Right atrium auricular region (tissue), 2 donors: ENCODE measurements around the gene TPRX1. TPM values are rescaled to one million over a fixed set of nuclear protein-coding genes. Genes with fewer than 3 reads are reported as not detected.
"Not testable (repeated sequence)": the region's sequence is repeated elsewhere in the genome, so short reads cannot be mapped to it uniquely, and the experiment has no call there.

ENCODE experiments used
- DNase-seq: peaks from one replicate; pipeline ENCODE4 v3.0.0-alpha.2; 2019; ENCODE audit warnings: low spot score
- H3K27ac ChIP-seq, 2 donors: fragments of 200-600 bp; sonication (generic); 1 replicate in 1 of 2; 2 replicates in 1 of 2; pipeline ENCODE4 v1.5.1; 2016 to 2019
- H3K27me3 ChIP-seq, 2 donors: fragments of 200-600 bp; sonication (generic); one replicate each; pipeline versions ENCODE4 v1.5.1 to v1.6.0; 2017 to 2019
- H3K36me3 ChIP-seq: fragments of 200-600 bp; sonication (generic); one replicate; pipeline ENCODE4 v1.5.1; 2016
- H3K4me1 ChIP-seq, 2 donors: fragments of 200-600 bp; sonication (generic); one replicate each; pipeline versions ENCODE4 v1.5.1 to v1.6.0; 2017 to 2019
- H3K4me3 ChIP-seq, 2 donors: fragments of 200-600 bp; sonication (generic); 1 replicate in 1 of 2; 2 replicates in 1 of 2; pipeline ENCODE4 v1.5.1; 2017 to 2019; ENCODE audit warnings: mild to moderate bottlenecking in 1 of 2, moderate library complexity in 1 of 2
- H3K9me3 ChIP-seq, 2 donors: fragments of 200-600 bp; sonication (generic); one replicate each; pipeline ENCODE4 v1.5.1; 2019
- total RNA-seq, 2 donors: library from RNA; depleted of rRNA; stranded (reverse); fragments of >200 nt; gene quantifications; one replicate each; pipeline ENCODE4 v1.1.0, GENCODE V29; 2016
- TF ChIP-seq, protein P1 (sequence below), 2 donors: fragments of 200-600 bp; sonication (generic); IDR thresholded peaks; one replicate each; pipeline ENCODE4 v1.5.1; 2019; ENCODE audit warnings: antibody characterized with exemption in 2 of 2

TPRX1 gene
- not detected for total RNA-seq

DNA sequence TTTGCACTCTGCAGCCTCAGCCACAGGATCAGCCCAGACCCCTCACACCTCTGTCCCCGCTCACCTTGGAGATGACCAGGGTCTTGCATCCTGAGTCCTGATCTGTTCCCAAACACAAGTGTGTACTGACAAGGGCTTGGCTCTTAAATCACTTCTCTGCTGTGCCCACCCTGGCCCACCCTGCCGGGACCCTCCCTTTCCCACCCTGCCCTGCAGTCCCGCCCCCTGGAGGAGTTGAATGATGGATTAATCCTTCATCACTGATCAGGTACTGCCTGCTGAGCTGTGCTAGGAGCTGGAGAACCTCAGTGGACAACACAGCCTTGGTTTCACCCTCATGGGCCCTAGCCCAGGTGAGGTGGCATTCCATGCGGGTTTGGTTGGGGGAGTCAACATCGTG is at the start of gene TPRX1:
Gene TPRX1, minus strand, starts transcription at position 101 of the 400 bp plus-strand sequence. Its CDS starts 12 bp downstream, at position 89.
- DNase-seq, H3K4me3 ChIP-seq, H3K36me3 ChIP-seq, H3K27me3 ChIP-seq, H3K27ac ChIP-seq, H3K9me3 ChIP-seq, H3K4me1 ChIP-seq: not testable (repeated sequence)

GRCh38 chr19:47853003-47853402 is 48.7 kb upstream of the TPRX1 start:
- Histone ChIP-seq H3K27ac (no peak overlapping the region), H3K9me3 (no peaks in the 10 kb centered on the region), H3K36me3 (no peaks in the 10 kb centered on the region), H3K4me1 (peaks cover 0 to 3% of the 10 kb centered on the region in 2 donors), H3K4me3 (no peak overlapping the region), H3K27me3 (no peaks in the 10 kb centered on the region)
- DNase-seq = no peak
- TF ChIP-seq, protein P1, sequence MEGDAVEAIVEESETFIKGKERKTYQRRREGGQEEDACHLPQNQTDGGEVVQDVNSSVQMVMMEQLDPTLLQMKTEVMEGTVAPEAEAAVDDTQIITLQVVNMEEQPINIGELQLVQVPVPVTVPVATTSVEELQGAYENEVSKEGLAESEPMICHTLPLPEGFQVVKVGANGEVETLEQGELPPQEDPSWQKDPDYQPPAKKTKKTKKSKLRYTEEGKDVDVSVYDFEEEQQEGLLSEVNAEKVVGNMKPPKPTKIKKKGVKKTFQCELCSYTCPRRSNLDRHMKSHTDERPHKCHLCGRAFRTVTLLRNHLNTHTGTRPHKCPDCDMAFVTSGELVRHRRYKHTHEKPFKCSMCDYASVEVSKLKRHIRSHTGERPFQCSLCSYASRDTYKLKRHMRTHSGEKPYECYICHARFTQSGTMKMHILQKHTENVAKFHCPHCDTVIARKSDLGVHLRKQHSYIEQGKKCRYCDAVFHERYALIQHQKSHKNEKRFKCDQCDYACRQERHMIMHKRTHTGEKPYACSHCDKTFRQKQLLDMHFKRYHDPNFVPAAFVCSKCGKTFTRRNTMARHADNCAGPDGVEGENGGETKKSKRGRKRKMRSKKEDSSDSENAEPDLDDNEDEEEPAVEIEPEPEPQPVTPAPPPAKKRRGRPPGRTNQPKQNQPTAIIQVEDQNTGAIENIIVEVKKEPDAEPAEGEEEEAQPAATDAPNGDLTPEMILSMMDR (IDR thresholded peaks at IDR 0.05) = no peak

DNA sequence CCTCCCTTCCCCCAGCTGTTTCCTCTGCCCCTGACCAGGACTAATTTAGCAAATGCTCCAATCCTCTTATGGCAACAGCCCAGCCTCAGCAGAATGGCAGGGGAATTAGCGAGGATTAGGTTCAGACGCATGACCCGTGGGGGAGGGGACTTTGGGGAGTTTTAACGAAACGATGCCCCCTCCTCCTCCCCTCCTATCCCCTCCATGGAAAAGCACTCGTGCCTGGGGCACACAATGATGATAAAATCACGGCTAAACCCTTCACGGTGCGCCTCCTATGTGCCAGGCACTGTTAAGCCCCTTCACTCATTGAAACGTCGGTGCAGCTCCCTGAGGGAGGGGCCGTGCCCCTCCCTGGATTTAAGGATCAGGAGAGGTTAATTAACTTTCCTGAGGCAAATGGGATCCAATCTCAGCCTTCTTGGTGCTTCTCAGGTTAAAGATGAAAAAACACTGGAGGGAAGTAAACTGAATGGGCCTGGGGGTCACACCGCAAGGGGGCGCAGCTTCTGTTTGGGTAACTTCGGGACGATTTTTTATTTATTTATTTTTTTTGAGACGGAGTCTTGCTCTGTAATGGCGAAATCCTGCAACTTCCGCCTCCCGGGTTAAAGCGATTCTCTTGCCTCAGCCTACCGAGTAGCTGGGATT is 44.6 kb upstream of the TPRX1 start:
- no peaks in the 10 kb centered on the region for H3K27me3 ChIP-seq
- DNase-seq = no peak
- TF ChIP-seq, protein P1 (IDR thresholded peaks at IDR 0.05) = peak in 1 of 2 donors; percentile 46

GRCh38 chr19:47848425-47848822 is 44.1 kb upstream of the TPRX1 start:
- Histone ChIP-seq H3K4me1 (peaks cover 0 to 3% of the 10 kb centered on the region in 2 donors), H3K9me3 (no peaks in the 10 kb centered on the region), H3K27me3 (no peaks in the 10 kb centered on the region), H3K27ac (no peak overlapping the region), H3K36me3 (no peaks in the 10 kb centered on the region), H3K4me3 (no peak overlapping the region)
- TF ChIP-seq, protein P1 (IDR thresholded peaks at IDR 0.05) = no peak
- DNase-seq = no peak

More for the DNA sequence above, 44.6 kb upstream of the TPRX1 start:
- H3K4me3 ChIP-seq = no peak overlapping the region
- H3K4me1 ChIP-seq = peaks cover 0 to 3% of the 10 kb centered on the region in 2 donors
- no peak overlapping the region for H3K27ac ChIP-seq
- H3K36me3 ChIP-seq = no peaks in the 10 kb centered on the region
- no peaks in the 10 kb centered on the region for H3K9me3 ChIP-seq

DNA sequence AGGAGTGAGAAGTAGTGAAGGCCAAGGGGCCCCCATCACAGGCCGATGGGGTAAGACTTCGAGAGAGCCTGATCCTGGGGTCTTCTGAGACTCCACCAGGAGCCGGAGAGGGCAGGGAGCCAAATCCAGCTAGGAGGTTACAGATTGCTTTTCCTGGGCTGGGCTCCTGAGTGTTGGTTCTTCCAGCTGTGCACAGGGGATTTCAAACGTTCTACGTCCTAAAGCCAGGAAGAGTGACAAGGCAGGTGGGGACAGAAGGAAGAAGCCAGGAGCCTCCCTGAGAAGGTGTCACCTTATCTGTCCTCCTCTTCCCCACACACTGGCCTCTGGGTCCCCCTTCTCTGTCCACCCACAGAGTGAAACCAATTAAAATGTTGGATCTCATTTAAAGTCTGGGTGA is 38.6 kb upstream of the TPRX1 start:
- no peak for DNase-seq
- Histone ChIP-seq H3K36me3 (no peaks in the 10 kb centered on the region), H3K27ac (no peak overlapping the region), H3K9me3 (no peaks in the 10 kb centered on the region), H3K27me3 (no peaks in the 10 kb centered on the region), H3K4me3 (no peak overlapping the region), H3K4me1 (no peaks in the 10 kb centered on the region)
- TF ChIP-seq, protein P1 (IDR thresholded peaks at IDR 0.05) = no peak

- H3K4me3 ChIP-seq = no peak overlapping the region
- TF ChIP-seq, protein P1 (IDR thresholded peaks at IDR 0.05) = no peak
- H3K27me3 ChIP-seq = no peaks in the 10 kb centered on the region
- no peaks in the 10 kb centered on the region for H3K36me3 ChIP-seq
- no peaks in the 10 kb centered on the region for H3K9me3 ChIP-seq
- no peaks in the 10 kb centered on the region for H3K4me1 ChIP-seq
- H3K27ac ChIP-seq = no peak overlapping the region
- DNase-seq = no peak
These were observed 35.6 kb upstream of the TPRX1 start for GRCh38 chr19:47839913-47840312.
